A549 (cell line): ENCODE data around the gene ZC3H4. TPM values are rescaled to one million over a fixed set of nuclear protein-coding genes. Genes with fewer than 3 reads are reported as not detected.
A peak's percentile ranks its signal among the peaks of the same experiment; 100 is the strongest.

Experiments used
- ATAC-seq, 2 experiments: fragments of 200-7000 bp in 1 of 2; fragments of >200 bp in 1 of 2; cut with Nextera tagmentation in 1 of 2; cut with Tn5 transposase in 1 of 2; 3 replicates each; pipeline versions ENCODE4 v1.8.0 to v1.9.1; 2018 to 2020; ENCODE audit warnings: mild to moderate bottlenecking in 1 of 2, moderate library complexity in 1 of 2
- CTCF ChIA-PET: fragments of 300-600 bp; sonication (Branson Sonifier 250); formaldehyde crosslinking; extraction: SDS; loops from one replicate; lab custom pipeline; 2021; ENCODE audit warnings: antibody characterized with exemption, inconsistent platforms; lab: Yijun Ruan, JAX
- POLR2A ChIA-PET: fragments of 350-600 bp; formaldehyde crosslinking; extraction: SDS; loops from one replicate; lab custom pipeline; 2021; ENCODE audit warnings: antibody characterized with exemption, inconsistent platforms; lab: Yijun Ruan, JAX
- DNase-seq, 2 experiments: peaks; one replicate each; pipeline versions ENCODE4 v3.0.0 to v3.0.0-alpha.2; 2011 to 2016; ENCODE audit warnings: low read depth in 1 of 2, low spot score in 1 of 2
- FAIRE-seq: peaks from 2 replicates; lab custom pipeline; 2011; peaks lifted over from hg19 to GRCh38; lab: Jason Lieb, UNC
- H3K27ac ChIP-seq, 2 experiments: fragments of >200 bp; sonication (Bioruptor Twin); formaldehyde crosslinking; 3 replicates each; pipeline ENCODE4 v1.5.1; 2016 to 2017
- H3K4me1 ChIP-seq: fragments of >200 bp; sonication (Bioruptor Twin); formaldehyde crosslinking; 3 replicates; pipeline ENCODE4 v1.6.1; 2016
- H3K4me2 ChIP-seq: fragments of >200 bp; sonication (Bioruptor Twin); formaldehyde crosslinking; 3 replicates; pipeline ENCODE4 v1.6.1; 2016
- H3K4me3 ChIP-seq: fragments of >200 bp; sonication (Bioruptor Twin); formaldehyde crosslinking; 3 replicates; pipeline ENCODE4 v1.5.1; 2016
- H3K9me3 ChIP-seq: fragments of >200 bp; sonication (Bioruptor Twin); formaldehyde crosslinking; 3 replicates; pipeline ENCODE4 v1.6.1; 2016
- CBX2 ChIP-seq: fragments of 200-600 bp; sonication (generic); IDR thresholded peaks from 2 replicates; pipeline ENCODE4 v1.6.1; 2016; ENCODE audit warnings: low read depth, mild to moderate bottlenecking, borderline replicate concordance
- CBX8 ChIP-seq: fragments of 200-600 bp; sonication (generic); IDR thresholded peaks from 2 replicates; pipeline ENCODE4 v1.6.1; 2016
- EHF ChIP-seq: fragments of 250-450 bp; sonication (Bioruptor Pico); IDR thresholded peaks from 2 replicates; pipeline ENCODE4 v1.5.0; 2020; ENCODE audit warnings: mild to moderate bottlenecking
- ELK1 ChIP-seq: fragments of 150-350 bp; IDR thresholded peaks from 2 replicates; pipeline ENCODE4 v1.6.1; 2014; ENCODE audit warnings: low read depth, mild to moderate bottlenecking, low read length
- EP300 ChIP-seq, 2 experiments: fragments of >200 bp; sonication (Bioruptor Twin); formaldehyde crosslinking; IDR thresholded peaks; 2 replicates in 1 of 2; 3 replicates in 1 of 2; pipeline ENCODE4 v1.6.1; 2016 to 2017
- FOSL2 ChIP-seq, 2 experiments: fragments of 450-650 bp in 1 of 2; fragments of >200 bp in 1 of 2; sonication (Bioruptor Twin) in 1 of 2; formaldehyde crosslinking; IDR thresholded peaks; 2 replicates each; pipeline versions ENCODE4 v1.5.0 to v1.6.1; 2016 to 2020; ENCODE audit warnings: mild to moderate bottlenecking in 1 of 2, moderate library complexity in 1 of 2
- GATA3 ChIP-seq: IDR thresholded peaks from 2 replicates; pipeline ENCODE4 v1.6.1; 2012; ENCODE audit warnings: borderline replicate concordance
- KDM5A ChIP-seq: fragments of 200-600 bp; sonication (generic); IDR thresholded peaks from 2 replicates; pipeline ENCODE4 v1.6.1; 2016; ENCODE audit warnings: antibody characterized with exemption, mild to moderate bottlenecking
- MAFK ChIP-seq: fragments of 450-650 bp; IDR thresholded peaks from 2 replicates; pipeline ENCODE4 v1.6.1; 2014; ENCODE audit not compliant: partially characterized antibody
- NPAS2 ChIP-seq: fragments of 250-450 bp; sonication (Bioruptor Pico); IDR thresholded peaks from 2 replicates; pipeline ENCODE4 v1.8.0; 2022; ENCODE audit warnings: mild to moderate bottlenecking, moderate library complexity, borderline replicate concordance
- NR3C1 ChIP-seq: fragments of >200 bp; sonication (Bioruptor Twin); formaldehyde crosslinking; IDR thresholded peaks from 3 replicates; pipeline ENCODE4 v1.6.1; 2017
- POLR2AphosphoS2 ChIP-seq: conservative IDR thresholded peaks from 2 replicates; pipeline ENCODE4 v1.6.1; 2012; ENCODE audit warnings: low read length, improper control_type of control experiment, inconsistent platforms
- RAD21 ChIP-seq, 2 experiments: fragments of >200 bp in 1 of 2; sonication (Bioruptor Twin) in 1 of 2; formaldehyde crosslinking in 1 of 2; IDR thresholded peaks in 1 of 2; conservative IDR thresholded peaks in 1 of 2; 2 replicates in 1 of 2; 3 replicates in 1 of 2; pipeline ENCODE4 v1.6.1; 2012 to 2018; ENCODE audit warnings: inconsistent platforms in 1 of 2
- RCOR1 ChIP-seq: fragments of 150-350 bp; IDR thresholded peaks from 2 replicates; pipeline ENCODE4 v1.6.1; 2014; ENCODE audit warnings: antibody characterized with exemption, low read length, low read depth
- RFX5 ChIP-seq: fragments of 450-650 bp; IDR thresholded peaks from 2 replicates; pipeline ENCODE4 v1.7.1; 2014; ENCODE audit warnings: antibody characterized with exemption, mild to moderate bottlenecking, moderate library complexity
- RNF2 ChIP-seq: fragments of 200-600 bp; sonication (generic); IDR thresholded peaks from 2 replicates; pipeline ENCODE4 v1.6.1; 2016; ENCODE audit warnings: low read depth, mild to moderate bottlenecking, antibody characterized with exemption, moderate library complexity, borderline replicate concordance
- TFCP2L1 ChIP-seq: fragments of 250-450 bp; sonication (Bioruptor Pico); IDR thresholded peaks from 2 replicates; pipeline ENCODE4 v1.5.0; 2021; ENCODE audit warnings: mild to moderate bottlenecking
- TP53 ChIP-seq: fragments of 250-450 bp; sonication (Bioruptor Pico); IDR thresholded peaks from 2 replicates; pipeline ENCODE4 v1.5.0; 2021; ENCODE audit warnings: mild to moderate bottlenecking, moderate library complexity
- USF2 ChIP-seq: fragments of 450-650 bp; IDR thresholded peaks from 2 replicates; pipeline ENCODE4 v1.6.1; 2014; ENCODE audit warnings: antibody characterized with exemption
- ZFP36 ChIP-seq: fragments of 450-650 bp; IDR thresholded peaks from 2 replicates; pipeline ENCODE4 v1.6.1; 2014; ENCODE audit warnings: borderline replicate concordance; ENCODE audit not compliant: partially characterized antibody
- ZSCAN20 ChIP-seq: fragments of 250-450 bp; sonication (Bioruptor Pico); IDR thresholded peaks from 2 replicates; pipeline ENCODE4 v1.8.0; 2022; ENCODE audit warnings: mild to moderate bottlenecking, moderate library complexity
- WGBS: methylation state at CpG from one replicate; pipeline ENCODE4 v1.1.6; 2017; ENCODE audit errors: missing lambda C conversion rate; 5-methylcytosine and 5-hydroxymethylcytosine counted together
- polyA plus RNA-seq, 4 experiments: library from polyadenylated mRNA; depleted of rRNA in 3 of 4; stranded (reverse); fragments of >200 nt; fragmentation: RNase III in 1 of 4; extraction: RNeasy Plus Mini Kit Qiagen cat#74134 plus additional on column Dnase treatment in 1 of 4; gene quantifications; 2 replicates in 3 of 4; 3 replicates in 1 of 4; pipeline ENCODE4 v1.2.3, GENCODE V29; 2011 to 2017
- TF ChIP-seq, protein P1 (sequence below): fragments of 250-450 bp; sonication (Bioruptor Pico); IDR thresholded peaks from 2 replicates; pipeline ENCODE4 v1.5.0; 2020; ENCODE audit warnings: low read depth, mild to moderate bottlenecking, moderate library complexity

The ZC3H4 gene
- polyA plus RNA-seq, 2 of the 4 experiments (the other 2 are of a cell fraction): 7.7 to 33.4 TPM

GRCh38 chr19:47107202-47107952, 6.2 kb downstream of the ZC3H4 start:
- CTCF ChIA-PET: interaction anchor here (0.6 to 2.2 kb wide), 15 partner anchors 12 to 191 kb away, joined by 3 to 14 read pairs (median 4); no protein-coding TSS in a partner anchor
- Histone ChIP-seq H3K27ac (peak overlapping the region; percentile 6 to 45; a peak in 4 of 6 replicates), H3K4me2 (peak overlapping the region; percentile 72), H3K4me1 (peaks cover 39% of the 10 kb centered on the region), H3K4me3 (no peak overlapping the region), H3K9me3 (no peaks in the 10 kb centered on the region)
- POLR2A ChIA-PET: no interaction called here
- ATAC-seq: no peak
- no peak for TF ChIP-seq KDM5A
- TF ChIP-seq EP300 (IDR thresholded peaks at IDR 0.05): no peak
- no peak for TF ChIP-seq ZFP36
- TF ChIP-seq ZSCAN20 (CRISPR knock-in tag): no peak
- no peak for TF ChIP-seq TFCP2L1 (CRISPR knock-in tag)
- no peak for DNase-seq
- no peak for FAIRE-seq
- 24% methylated on average over 9 of the region's 9 CpGs for WGBS

DNA sequence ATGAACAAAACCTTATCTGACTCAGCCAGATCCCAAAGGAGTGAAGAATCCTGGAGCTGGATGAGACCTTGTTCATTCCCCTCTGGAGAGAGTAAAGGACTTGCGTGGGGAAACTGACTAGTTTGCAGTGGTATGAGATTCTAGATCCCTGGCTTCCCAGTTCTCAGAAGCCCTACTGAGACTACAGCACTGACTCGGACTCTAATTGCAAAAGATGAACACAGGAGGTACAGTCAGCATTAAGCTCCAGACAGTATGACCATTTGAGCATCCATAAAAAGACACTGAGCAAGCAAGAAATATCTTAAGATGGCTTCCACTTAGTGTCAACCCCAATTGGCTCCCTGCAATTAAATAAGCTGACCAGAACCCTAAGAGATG, 6.8 kb downstream of the ZC3H4 start:
- peaks cover 39% of the 10 kb centered on the region for H3K4me1 ChIP-seq
- peak overlapping the region; percentile 8 to 45; a peak in 2 of 6 replicates for H3K27ac ChIP-seq
- no peak overlapping the region for H3K4me3 ChIP-seq
- ATAC-seq (peak in 1 of 2 experiments; percentile 7; a peak in 1 of 6 replicates), DNase-seq (no peak), FAIRE-seq (no peak)
- ChIA-PET POLR2A (no interaction called here), CTCF (interaction anchor here (1.0 to 2.2 kb wide), 7 partner anchors 11 to 104 kb away, joined by 3 to 14 read pairs (median 5); no protein-coding TSS in a partner anchor)
- H3K9me3 ChIP-seq: no peaks in the 10 kb centered on the region
- H3K4me2 ChIP-seq: peak overlapping the region; percentile 72
- WGBS: 84% methylated on average over 2 of the region's 2 CpGs
- TF ChIP-seq NR3C1 (no peak), USF2 (no peak), RCOR1 (no peak), RNF2 (no peak), NPAS2 (no peak), MAFK (no peak), GATA3 (no peak), RFX5 (no peak), CBX2 (no peak), EHF (CRISPR knock-in tag) (no peak)

DNA sequence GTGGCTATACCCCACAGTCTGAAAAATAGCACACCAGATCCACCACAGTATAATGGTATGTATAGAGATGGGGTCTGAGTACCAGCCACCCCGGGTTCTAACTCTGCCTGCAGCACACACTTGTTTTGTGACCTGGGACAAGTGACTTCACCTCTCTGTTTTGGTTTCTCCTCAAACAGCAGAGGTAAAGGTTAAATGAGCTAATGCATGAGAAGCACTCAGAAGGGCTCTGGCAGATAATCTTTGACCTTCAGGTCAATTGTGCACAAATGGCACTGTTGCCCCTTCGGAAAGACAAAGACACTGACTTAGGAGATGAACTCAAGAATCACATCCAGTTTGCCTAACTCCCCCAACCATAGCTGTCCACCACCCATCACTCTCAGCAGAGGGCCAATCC, 7.7 kb downstream of the ZC3H4 start:
- Histone ChIP-seq H3K9me3 (no peaks in the 10 kb centered on the region), H3K4me3 (no peak overlapping the region), H3K27ac (no peak overlapping the region), H3K4me2 (no peak overlapping the region), H3K4me1 (peaks cover 39% of the 10 kb centered on the region)
- ATAC-seq: no peak
- POLR2A ChIA-PET: no interaction called here
- no peak for FAIRE-seq
- no peak for DNase-seq
- TF ChIP-seq POLR2AphosphoS2: no peak
- CTCF ChIA-PET: interaction anchor here (1.3 to 2.2 kb wide), 7 partner anchors 10 to 105 kb away, joined by 3 to 14 read pairs (median 5); no protein-coding TSS in a partner anchor
- 49% methylated on average over 2 of the region's 2 CpGs for WGBS

- H3K4me1 ChIP-seq: peaks cover 32% of the 10 kb centered on the region
- no peak for DNase-seq
Observed at GRCh38 chr19:47104680-47105079, 8.9 kb downstream of the ZC3H4 start.

More at GRCh38 chr19:47104680-47105079, 8.9 kb downstream of the ZC3H4 start:
- H3K27ac ChIP-seq: no peak overlapping the region
- POLR2A ChIA-PET: interaction anchor here (0.6 to 1.4 kb wide), 2 partner anchors 9 kb away, joined by 3 to 7 read pairs; partner anchors contain the start of gene ZC3H4
- TF ChIP-seq KDM5A: no peak
- TF ChIP-seq RCOR1: no peak
- no peak for TF ChIP-seq NPAS2
- TF ChIP-seq CBX8: no peak
- TF ChIP-seq, protein P1, sequence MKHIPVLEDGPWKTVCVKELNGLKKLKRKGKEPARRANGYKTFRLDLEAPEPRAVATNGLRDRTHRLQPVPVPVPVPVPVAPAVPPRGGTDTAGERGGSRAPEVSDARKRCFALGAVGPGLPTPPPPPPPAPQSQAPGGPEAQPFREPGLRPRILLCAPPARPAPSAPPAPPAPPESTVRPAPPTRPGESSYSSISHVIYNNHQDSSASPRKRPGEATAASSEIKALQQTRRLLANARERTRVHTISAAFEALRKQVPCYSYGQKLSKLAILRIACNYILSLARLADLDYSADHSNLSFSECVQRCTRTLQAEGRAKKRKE (CRISPR knock-in tag): no peak
- TF ChIP-seq FOSL2 (IDR thresholded peaks at IDR 0.05): no peak
- no peak for TF ChIP-seq FOSL2 (CRISPR knock-in tag; IDR thresholded peaks at IDR 0.05)
- no peak for TF ChIP-seq USF2
- TF ChIP-seq TP53 (CRISPR knock-in tag): no peak
- no peak for TF ChIP-seq GATA3
- TF ChIP-seq ELK1: no peak
- no peak for TF ChIP-seq RAD21 (conservative IDR thresholded peaks at IDR 0.05 in 1 of 2, IDR thresholded peaks at IDR 0.05 in 1 of 2)
- TF ChIP-seq NR3C1: no peak
- H3K4me2 ChIP-seq: no peak overlapping the region
- CTCF ChIA-PET: interaction anchor here (0.6 to 1.9 kb wide), 10 partner anchors 9 to 114 kb away, joined by 3 to 11 read pairs (median 3); partner anchors contain the start of gene ZC3H4
- no peaks in the 10 kb centered on the region for H3K9me3 ChIP-seq
- 95% methylated on average over 9 of the region's 9 CpGs for WGBS
- FAIRE-seq (no peak), ATAC-seq (no peak)
- H3K4me3 ChIP-seq: no peak overlapping the region
